Keratinocyte (primary cell): Measurements from ENCODE around the gene CDHR1.

Source experiments
- EZH2 ChIP-seq: IDR thresholded peaks from one replicate; pipeline ENCODE4 v1.6.1; 2012; ENCODE audit warnings: inconsistent platforms, mild to moderate bottlenecking, low read length, moderate library complexity
- TF ChIP-seq, protein P1 (sequence below), 3 experiments: IDR thresholded peaks in 1 of 3; conservative IDR thresholded peaks in 1 of 3; optimal IDR thresholded peaks in 1 of 3; 2 replicates in 2 of 3; 3 replicates in 1 of 3; pipeline versions ENCODE3 to v1.5.1; 2011; ENCODE audit warnings: low read length in 3 of 3, mild to moderate bottlenecking in 3 of 3, moderate library complexity in 2 of 3, control low read depth in 1 of 3, inconsistent platforms in 1 of 3; ENCODE audit not compliant: insufficient read depth in 2 of 3; ENCODE audit errors: extremely low read depth in 1 of 3

DNA sequence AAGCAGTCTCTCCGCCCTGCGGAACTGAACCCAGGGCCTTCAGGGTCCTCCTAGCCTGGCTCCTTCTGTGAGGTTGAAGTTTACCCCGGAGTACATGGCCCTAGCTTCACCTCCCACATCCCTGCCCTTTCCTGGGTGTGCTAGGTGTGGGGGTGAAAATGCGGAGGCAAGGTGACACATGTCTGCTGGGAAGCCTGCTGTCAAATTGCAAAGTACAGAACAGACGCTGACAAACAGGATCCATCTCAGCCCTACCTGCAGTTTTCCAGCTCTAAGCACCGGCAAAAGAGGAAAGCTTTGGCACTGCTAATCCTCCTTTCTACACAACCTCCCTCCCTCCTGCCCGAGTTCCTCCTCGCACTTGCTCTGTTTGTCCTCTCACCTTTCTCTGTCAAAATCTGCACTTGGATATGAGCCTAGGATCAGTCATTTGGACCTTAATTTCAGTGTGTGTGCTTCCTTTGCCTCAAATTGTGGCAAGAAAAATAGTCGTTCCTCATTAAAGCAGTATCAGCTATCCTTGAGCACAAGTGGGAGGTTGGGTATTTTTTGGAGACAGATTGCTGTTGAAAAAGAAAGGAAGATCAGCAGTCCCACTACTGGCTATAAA lies 35.2 kb upstream of the CDHR1 start:
- TF ChIP-seq, protein P1, sequence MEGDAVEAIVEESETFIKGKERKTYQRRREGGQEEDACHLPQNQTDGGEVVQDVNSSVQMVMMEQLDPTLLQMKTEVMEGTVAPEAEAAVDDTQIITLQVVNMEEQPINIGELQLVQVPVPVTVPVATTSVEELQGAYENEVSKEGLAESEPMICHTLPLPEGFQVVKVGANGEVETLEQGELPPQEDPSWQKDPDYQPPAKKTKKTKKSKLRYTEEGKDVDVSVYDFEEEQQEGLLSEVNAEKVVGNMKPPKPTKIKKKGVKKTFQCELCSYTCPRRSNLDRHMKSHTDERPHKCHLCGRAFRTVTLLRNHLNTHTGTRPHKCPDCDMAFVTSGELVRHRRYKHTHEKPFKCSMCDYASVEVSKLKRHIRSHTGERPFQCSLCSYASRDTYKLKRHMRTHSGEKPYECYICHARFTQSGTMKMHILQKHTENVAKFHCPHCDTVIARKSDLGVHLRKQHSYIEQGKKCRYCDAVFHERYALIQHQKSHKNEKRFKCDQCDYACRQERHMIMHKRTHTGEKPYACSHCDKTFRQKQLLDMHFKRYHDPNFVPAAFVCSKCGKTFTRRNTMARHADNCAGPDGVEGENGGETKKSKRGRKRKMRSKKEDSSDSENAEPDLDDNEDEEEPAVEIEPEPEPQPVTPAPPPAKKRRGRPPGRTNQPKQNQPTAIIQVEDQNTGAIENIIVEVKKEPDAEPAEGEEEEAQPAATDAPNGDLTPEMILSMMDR (optimal IDR thresholded peaks at IDR 0.05 in 1 of 3, IDR thresholded peaks at IDR 0.05 in 1 of 3, conservative IDR thresholded peaks at IDR 0.05 in 1 of 3; ENCODE audit: extremely low read depth in 1 of 3, insufficient read depth in 2 of 3, low read length in 3 of 3): no peak
- no peak for TF ChIP-seq EZH2
